AG08396 (cell line): ENCODE data around the gene OAF.
"Not testable (repeated sequence)": the region's sequence is repeated elsewhere in the genome, so short reads cannot be mapped to it uniquely, and the experiment has no call there.

Experiments used
- DNase-seq: peaks from one replicate; pipeline ENCODE4 v3.0.0; 2012; ENCODE audit warnings: low spot score, mixed read lengths

OAF gene

GRCh38 chr11:120273956-120274355, 63.1 kb downstream of the OAF start:
- DNase-seq = not testable (repeated sequence)

DNA sequence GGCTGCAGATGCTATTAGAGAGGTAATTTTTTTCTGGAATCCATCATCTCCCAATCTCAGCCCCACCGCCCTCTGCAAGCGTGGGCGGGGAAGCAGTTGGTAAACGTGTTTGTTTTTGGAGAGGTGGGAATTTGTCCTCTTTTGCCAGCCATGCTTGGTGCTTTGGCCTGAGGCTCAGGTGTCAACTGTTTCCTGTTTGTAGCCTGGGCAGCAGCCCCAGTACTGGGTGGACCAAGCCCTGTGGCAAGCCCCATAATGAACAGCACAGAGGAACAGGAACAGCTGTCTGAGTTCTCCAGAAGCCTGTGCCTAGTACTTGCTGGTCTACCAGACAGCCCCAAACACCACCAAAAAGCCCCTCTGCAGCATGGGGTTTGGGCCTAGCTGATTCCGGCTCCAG, 68.7 kb downstream of the OAF start:
- DNase-seq = no peak
